ENCODE data around the gene SEMA3E. TPM values are rescaled to one million over a fixed set of nuclear protein-coding genes. Genes with fewer than 3 reads are reported as not detected.

SEMA3E gene
- total RNA-seq, 1 experiment from 2014 or later = 0.20 TPM

- no peaks in the 10 kb centered on the region for H3K27me3 ChIP-seq (replicated peaks; ENCODE audit: control insufficient read depth, insufficient read depth, low read length)
- H3K4me3 ChIP-seq (ENCODE audit: low read depth, low read length) = no peak overlapping the region
- CTCF ChIA-PET = no interaction called here
- no TSS peak for BruUV-seq (replicated peaks)
- H3K9me3 Mint-ChIP-seq (ENCODE audit: unreplicated experiment) = no peaks in the 10 kb centered on the region
- intact Hi-C loops (cut with micrococcal nuclease; ENCODE audit: unreplicated experiment) = loop anchor here (5.0 kb wide), 1 partner anchor 82 kb away; no protein-coding TSS in a partner anchor
- no peak overlapping the region for H3K4me3 Mint-ChIP-seq (ENCODE audit: unreplicated experiment)
- POLR2A ChIA-PET = no interaction called here
- H3K4me1 ChIP-seq = no peaks in the 10 kb centered on the region
- TF ChIP-seq CTCF (IDR thresholded peaks at IDR 0.05; ENCODE audit: insufficient read depth in 1 of 2, low read depth in 1 of 2, low read length in 1 of 2, severe bottlenecking in 1 of 2, unreplicated experiment in 1 of 2) = no peak
- H3K27me3 Mint-ChIP-seq (ENCODE audit: insufficient read depth, unreplicated experiment) = peaks cover 2% of the 10 kb centered on the region
- no peak overlapping the region for H3K27ac Mint-ChIP-seq (ENCODE audit: unreplicated experiment)
- no peaks in the 10 kb centered on the region for H3K36me3 ChIP-seq (ENCODE audit: control insufficient read depth, insufficient read depth, low read length)
- H3K9me3 ChIP-seq = no peaks in the 10 kb centered on the region
- no peak for DNase-seq
- no peaks in the 10 kb centered on the region for H3K4me1 Mint-ChIP-seq (ENCODE audit: low read depth, unreplicated experiment)
- H3K36me3 Mint-ChIP-seq (ENCODE audit: insufficient read depth, unreplicated experiment) = no peaks in the 10 kb centered on the region
Measured at GRCh38 chr7:83509255-83510021, 139.5 kb downstream of the SEMA3E start.

GRCh38 chr7:83504330-83504729, 144.6 kb downstream of the SEMA3E start:
- no peaks in the 10 kb centered on the region for H3K4me1 Mint-ChIP-seq (ENCODE audit: low read depth, unreplicated experiment)
- no peaks in the 10 kb centered on the region for H3K36me3 ChIP-seq (ENCODE audit: control insufficient read depth, insufficient read depth, low read length)
- H3K4me3 ChIP-seq (ENCODE audit: low read depth, low read length) = no peak overlapping the region
- no peak overlapping the region for H3K27ac Mint-ChIP-seq (ENCODE audit: unreplicated experiment)
- DNase-seq = no peak
- no peaks in the 10 kb centered on the region for H3K27me3 ChIP-seq (replicated peaks; ENCODE audit: control insufficient read depth, insufficient read depth, low read length)
- H3K27me3 Mint-ChIP-seq (ENCODE audit: insufficient read depth, unreplicated experiment) = peaks cover 3% of the 10 kb centered on the region
- BruUV-seq (replicated peaks) = no TSS peak
- no peaks in the 10 kb centered on the region for H3K36me3 Mint-ChIP-seq (ENCODE audit: insufficient read depth, unreplicated experiment)
- no peaks in the 10 kb centered on the region for H3K4me1 ChIP-seq
- ChIA-PET CTCF (no interaction called here), POLR2A (no interaction called here)
- no peaks in the 10 kb centered on the region for H3K9me3 ChIP-seq
- intact Hi-C loops (cut with micrococcal nuclease; ENCODE audit: unreplicated experiment) = no loop called here
- TF ChIP-seq CTCF (IDR thresholded peaks at IDR 0.05; ENCODE audit: insufficient read depth in 1 of 2, low read depth in 1 of 2, low read length in 1 of 2, severe bottlenecking in 1 of 2, unreplicated experiment in 1 of 2) = no peak
- no peaks in the 10 kb centered on the region for H3K9me3 Mint-ChIP-seq (ENCODE audit: unreplicated experiment)
- H3K4me3 Mint-ChIP-seq (ENCODE audit: unreplicated experiment) = no peak overlapping the region

GRCh38 chr7:83502636-83503035, 146.3 kb downstream of the SEMA3E start:
- Histone ChIP-seq H3K36me3 (ENCODE audit: control insufficient read depth, insufficient read depth, low read length) (no peaks in the 10 kb centered on the region), H3K27me3 (replicated peaks; ENCODE audit: control insufficient read depth, insufficient read depth, low read length) (no peaks in the 10 kb centered on the region), H3K4me1 (no peaks in the 10 kb centered on the region), H3K4me3 (ENCODE audit: low read depth, low read length) (no peak overlapping the region), H3K9me3 (no peaks in the 10 kb centered on the region)
- H3K27me3 Mint-ChIP-seq (ENCODE audit: insufficient read depth, unreplicated experiment) = peaks cover 3% of the 10 kb centered on the region
- no peaks in the 10 kb centered on the region for H3K4me1 Mint-ChIP-seq (ENCODE audit: low read depth, unreplicated experiment)
- no peak for DNase-seq
- no TSS peak for BruUV-seq (replicated peaks)
- ChIA-PET POLR2A (no interaction called here), CTCF (no interaction called here)
- TF ChIP-seq CTCF (IDR thresholded peaks at IDR 0.05; ENCODE audit: insufficient read depth in 1 of 2, low read depth in 1 of 2, low read length in 1 of 2, severe bottlenecking in 1 of 2, unreplicated experiment in 1 of 2) = no peak
- no peak overlapping the region for H3K4me3 Mint-ChIP-seq (ENCODE audit: unreplicated experiment)
- intact Hi-C loops (cut with micrococcal nuclease; ENCODE audit: unreplicated experiment) = no loop called here
- no peak overlapping the region for H3K27ac Mint-ChIP-seq (ENCODE audit: unreplicated experiment)
- no peaks in the 10 kb centered on the region for H3K36me3 Mint-ChIP-seq (ENCODE audit: insufficient read depth, unreplicated experiment)
- H3K9me3 Mint-ChIP-seq (ENCODE audit: unreplicated experiment) = no peaks in the 10 kb centered on the region
